NB4 (cell line): ENCODE results near the gene FHIT.

ENCODE experiments used
- POLR2A ChIP-seq: IDR thresholded peaks from 2 replicates; pipeline ENCODE4 v1.6.1; 2011; ENCODE audit warnings: mild to moderate bottlenecking; ENCODE audit not compliant: insufficient read length; ENCODE audit errors: extremely low read depth
- TF ChIP-seq, protein P1 (sequence below): IDR thresholded peaks from one replicate; pipeline ENCODE4 v1.5.1; 2012; ENCODE audit warnings: low read depth, low read length

DNA sequence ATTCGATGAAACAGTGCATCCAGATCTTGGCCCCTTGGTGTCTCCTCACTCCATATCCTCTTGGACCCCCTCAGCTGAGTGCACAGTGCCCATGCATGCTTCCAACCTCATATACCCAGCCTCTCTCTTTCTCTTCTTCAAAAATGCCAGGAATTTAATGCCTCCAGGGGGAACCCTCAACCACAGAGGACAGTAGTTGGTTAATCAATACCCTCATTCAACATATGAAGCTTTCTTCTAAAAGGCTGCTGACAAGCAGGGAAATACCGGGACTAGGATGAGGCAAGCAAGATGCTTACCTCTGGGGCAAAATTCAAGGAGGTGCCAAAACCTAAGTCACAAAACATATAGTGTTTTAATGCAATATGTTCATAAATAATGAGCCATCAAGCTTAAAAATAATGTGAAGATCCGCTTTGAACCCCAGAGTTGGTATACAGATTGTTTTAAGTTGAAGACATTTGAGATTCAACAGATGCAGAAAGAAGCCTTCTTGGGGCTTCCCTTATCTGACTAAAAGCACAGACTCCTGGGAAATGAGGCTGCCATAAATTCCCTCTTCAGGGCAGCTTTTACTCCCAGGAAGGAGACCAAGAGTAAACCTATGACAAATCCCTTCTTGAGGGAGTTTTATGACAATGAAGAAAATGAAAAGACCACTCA lies 48.2 kb upstream of the FHIT start:
- no peak for TF ChIP-seq POLR2A
- TF ChIP-seq, protein P1, sequence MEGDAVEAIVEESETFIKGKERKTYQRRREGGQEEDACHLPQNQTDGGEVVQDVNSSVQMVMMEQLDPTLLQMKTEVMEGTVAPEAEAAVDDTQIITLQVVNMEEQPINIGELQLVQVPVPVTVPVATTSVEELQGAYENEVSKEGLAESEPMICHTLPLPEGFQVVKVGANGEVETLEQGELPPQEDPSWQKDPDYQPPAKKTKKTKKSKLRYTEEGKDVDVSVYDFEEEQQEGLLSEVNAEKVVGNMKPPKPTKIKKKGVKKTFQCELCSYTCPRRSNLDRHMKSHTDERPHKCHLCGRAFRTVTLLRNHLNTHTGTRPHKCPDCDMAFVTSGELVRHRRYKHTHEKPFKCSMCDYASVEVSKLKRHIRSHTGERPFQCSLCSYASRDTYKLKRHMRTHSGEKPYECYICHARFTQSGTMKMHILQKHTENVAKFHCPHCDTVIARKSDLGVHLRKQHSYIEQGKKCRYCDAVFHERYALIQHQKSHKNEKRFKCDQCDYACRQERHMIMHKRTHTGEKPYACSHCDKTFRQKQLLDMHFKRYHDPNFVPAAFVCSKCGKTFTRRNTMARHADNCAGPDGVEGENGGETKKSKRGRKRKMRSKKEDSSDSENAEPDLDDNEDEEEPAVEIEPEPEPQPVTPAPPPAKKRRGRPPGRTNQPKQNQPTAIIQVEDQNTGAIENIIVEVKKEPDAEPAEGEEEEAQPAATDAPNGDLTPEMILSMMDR: no peak
